NCI-H187 (cell line): ENCODE measurements around the gene ZBTB14.

ENCODE experiments used
- DNase-seq, 2 experiments: peaks; one replicate each; lab custom pipeline; 2025; lab: John Stamatoyannopoulos, UW

The ZBTB14 gene

DNA sequence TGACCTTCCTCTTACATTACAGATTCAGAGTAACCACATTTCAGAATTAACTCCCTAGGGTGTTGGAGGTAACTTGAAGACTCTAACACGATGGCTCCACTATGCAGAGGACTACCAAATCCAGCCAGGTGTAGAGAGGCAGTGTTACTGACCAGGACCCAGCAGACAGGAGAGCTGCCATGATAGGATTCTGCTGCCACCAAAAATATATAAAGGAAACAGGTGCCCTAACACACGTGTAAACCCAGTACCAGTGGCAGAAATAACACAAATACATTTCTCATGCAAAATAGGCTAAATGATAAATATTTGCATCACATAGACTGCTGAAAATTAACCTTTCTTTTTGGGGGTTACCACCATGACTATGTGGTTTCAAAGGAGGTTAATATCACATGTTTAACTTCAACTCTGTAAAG, 7.0 kb downstream of the ZBTB14 start:
- DNase-seq, result no peak

DNA sequence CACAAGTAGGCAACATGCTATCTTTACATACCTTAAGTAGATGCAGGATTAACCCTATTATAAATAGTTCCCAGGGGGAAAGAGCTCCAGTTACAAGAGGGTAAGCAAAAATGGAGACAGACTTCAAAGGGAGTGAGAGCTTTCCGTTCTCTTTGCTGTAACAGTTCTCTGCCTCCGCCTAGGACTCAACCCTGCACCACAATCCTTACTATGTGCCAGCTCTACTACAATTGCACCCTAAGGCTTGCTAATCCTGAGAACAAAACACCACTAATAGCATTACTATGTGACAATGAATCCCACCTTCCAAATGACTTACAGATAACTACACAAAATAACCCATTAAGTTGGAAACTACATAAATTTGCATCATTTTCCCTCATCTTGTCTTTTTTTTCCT, 7.7 kb downstream of the ZBTB14 start:
- DNase-seq, result no peak

DNA sequence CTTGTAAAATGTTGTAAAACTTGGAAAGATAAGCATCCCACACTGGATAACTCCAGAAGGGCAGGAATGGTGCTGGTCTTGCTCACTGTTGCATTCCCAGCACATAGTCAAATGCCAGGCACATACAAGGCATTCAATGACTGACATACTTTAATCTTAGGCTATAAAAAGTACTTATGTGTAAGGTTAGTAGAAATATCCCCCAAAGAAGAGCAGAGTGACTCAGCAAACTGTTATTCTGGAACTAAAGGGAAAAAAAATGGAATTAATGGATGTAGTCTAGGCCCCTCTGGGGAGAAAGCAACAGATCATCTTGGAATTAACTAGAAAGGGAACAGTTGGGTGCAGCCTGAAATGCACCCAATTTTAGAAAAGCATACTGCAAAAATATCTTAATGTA, 9.0 kb downstream of the ZBTB14 start:
- no peak for DNase-seq

DNA sequence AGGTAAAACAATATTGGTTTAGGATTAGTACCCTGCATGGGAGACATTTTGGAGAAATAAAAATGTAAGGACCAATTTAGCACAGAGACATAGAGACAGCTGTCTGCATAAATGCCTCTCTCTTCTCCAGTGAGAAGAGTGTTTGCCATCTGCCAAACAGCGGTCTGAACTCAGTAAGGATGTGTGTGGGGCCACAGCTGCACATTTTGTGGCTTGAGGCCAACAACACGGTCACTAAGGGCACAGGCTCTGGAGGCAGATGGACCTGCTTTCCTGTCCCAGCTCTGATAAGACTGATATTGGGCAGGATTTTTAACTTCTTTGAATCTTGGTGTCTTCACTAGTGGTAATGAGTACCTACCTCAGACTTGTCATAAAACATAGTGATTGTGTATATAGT, 10.2 kb downstream of the ZBTB14 start:
- DNase-seq, result no peak

DNA sequence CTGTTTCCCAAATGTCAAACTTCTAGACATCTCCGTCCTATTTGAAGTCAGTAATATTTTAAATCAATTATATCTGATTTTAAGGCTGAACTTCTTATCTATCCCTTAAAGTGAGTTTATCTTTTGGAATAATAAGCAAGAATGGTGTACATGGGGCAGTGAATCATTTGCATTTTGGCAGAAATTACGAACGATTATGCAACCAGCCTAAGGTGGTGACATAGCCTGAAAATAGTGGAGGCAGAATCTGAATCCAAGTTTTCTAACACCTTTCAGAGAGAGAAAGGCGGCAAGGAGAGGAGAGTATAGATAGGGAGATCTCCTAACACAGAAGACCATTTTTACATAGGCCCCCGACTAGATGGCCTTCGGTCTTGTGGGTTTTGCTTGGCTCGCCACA, 10.7 kb downstream of the ZBTB14 start:
- no peak for DNase-seq

DNA sequence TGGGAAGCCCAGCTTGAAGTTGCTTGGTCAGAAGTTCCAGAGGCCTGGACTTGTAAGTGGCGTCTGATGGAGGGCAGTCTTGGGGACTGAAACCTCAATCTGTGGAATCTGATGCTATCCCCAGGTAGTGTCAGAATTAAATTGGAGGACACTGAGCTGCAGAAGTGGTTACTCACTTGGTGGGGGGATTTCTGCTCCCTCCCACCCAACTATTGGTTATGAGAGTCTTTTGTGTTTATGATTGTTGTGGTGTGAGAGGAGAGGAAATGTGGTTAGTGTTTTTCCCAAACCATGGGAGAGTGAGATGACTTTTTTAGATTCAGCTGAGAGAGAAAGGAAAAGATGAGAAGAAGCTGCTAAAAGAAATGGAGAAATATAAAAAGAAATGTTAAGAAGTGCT, 12.8 kb downstream of the ZBTB14 start:
- DNase-seq, result no peak

DNA sequence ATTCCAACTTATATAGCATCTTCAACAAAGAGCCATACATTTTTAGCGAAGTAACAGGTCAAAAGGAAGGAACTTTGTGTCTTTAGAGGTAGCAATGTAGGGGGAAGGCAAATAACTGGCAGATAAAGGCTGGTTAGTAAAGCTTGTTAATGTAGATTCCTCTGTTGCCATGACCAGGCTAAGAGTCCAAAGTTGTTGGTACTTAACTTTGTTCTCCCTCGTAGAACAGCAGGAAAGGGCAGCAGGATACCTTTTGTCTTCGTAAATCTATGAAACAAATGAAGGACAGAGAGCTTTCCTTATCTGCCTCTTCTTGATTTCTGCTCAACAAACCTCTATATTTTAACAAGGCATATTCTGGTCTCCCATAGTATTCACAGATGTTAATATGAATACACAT, 18.6 kb downstream of the ZBTB14 start:
- DNase-seq, result no peak

DNA sequence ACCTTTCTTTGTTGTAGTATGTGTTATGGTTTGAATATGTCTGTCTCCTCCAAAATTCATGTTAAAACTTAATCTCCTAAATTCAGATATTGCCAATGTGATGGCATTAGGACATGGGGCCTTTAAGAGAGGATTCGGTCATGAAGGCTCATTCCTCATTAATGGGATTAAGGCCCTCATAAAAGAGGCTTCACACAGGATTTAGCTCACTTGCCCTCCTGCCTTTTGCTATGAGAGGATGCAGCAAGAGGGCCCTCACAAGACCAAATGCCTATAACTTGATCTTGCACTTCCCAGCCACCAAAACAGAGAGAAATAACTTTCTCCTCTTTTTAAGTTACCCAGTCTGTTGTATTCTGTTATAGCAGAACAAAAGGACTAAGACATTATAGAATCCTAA, 19.7 kb downstream of the ZBTB14 start:
- DNase-seq, result no peak

DNA sequence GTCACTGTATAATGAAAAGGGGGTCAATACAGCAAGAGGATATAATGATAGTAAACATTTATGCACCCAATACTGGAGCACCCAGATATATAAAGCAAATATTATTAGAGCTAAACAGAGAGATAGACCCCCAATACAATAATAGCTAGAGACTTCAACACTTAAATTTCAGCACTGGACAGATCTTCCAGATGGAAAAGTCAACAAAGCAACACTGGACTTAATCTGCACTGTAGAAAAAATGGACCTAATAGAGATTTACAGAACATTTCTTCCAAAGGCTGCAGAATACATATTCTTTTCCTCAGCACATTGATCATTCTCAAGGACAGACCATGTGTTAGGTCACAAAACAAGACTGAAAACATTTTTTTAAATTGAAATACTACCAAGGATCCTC, 26.7 kb downstream of the ZBTB14 start:
- no peak for DNase-seq

DNA sequence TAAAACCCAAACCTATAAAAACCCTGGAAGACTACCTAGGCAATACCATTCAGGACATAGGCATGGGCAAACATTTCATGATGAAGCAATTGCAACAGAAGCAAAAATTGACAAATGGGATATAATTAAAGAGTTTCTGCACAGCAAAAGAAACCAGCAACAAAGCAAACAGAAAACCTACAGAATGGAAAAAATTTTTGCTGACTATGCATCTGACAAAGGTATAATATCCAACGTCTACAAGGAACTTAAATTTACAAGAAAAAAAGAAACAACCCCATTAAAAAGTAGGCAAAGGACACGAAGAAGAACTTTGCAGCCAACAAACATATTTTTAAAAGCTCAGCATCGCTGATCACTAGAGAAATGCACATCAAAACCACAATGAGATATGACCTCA, 28.8 kb downstream of the ZBTB14 start:
- DNase-seq, result no peak

DNA sequence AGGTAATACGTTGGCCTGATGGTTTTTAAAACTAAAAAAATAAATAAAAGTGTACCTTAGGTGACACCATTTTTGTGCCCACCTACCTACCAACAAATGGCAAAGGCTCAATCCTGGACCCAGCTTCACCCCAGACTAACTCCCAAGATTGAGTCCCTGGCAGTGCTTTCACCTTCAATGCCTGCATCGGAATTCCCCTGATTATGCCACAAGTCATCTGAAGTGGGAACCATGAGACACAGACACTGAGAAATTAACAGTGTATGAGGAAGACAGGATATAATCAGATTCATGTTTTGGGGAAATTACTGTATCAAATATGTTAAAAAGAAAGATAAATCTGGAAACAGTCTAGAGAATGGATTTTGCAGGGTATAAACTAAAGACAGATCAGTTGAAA, 41.6 kb downstream of the ZBTB14 start:
- DNase-seq, result no peak

DNA sequence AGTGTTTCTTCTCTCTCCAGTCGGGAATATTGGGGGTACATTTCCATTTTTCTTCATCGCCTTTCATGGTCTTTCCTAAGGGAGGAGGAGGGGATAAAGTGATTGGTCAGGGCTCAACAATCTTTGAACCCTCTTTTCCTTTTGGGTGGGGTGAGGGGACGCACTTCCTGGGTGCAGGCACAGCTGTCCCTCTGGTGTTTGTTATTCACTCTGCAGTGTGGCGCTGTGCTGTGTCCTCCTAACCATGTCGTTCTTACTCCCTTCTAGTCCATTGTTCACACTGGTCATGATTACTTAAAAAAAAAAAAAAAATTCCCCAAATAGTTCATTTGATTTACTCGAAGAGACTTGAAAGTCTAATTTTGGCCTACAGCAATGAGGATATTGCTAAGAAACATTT, 44.4 kb downstream of the ZBTB14 start:
- no peak for DNase-seq

DNA sequence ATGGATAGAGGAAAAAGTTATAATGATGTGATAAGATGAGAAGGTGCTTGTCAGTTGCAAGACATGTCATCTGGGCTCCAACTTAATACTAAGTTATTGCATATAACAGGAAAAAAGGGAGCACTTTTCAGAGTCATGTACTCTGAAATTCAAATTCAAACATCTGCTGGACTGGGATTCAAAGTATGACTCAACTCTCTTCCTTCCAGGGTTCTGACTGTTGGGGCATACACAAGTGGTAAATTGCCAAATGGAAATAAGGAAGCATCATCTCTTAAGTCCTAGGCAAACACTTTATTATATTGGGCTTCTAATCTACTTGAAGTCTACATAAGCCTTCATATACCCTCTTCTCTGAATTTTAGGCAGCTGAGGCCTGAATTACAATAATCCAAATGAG, 44.9 kb downstream of the ZBTB14 start:
- DNase-seq, result no peak

DNA sequence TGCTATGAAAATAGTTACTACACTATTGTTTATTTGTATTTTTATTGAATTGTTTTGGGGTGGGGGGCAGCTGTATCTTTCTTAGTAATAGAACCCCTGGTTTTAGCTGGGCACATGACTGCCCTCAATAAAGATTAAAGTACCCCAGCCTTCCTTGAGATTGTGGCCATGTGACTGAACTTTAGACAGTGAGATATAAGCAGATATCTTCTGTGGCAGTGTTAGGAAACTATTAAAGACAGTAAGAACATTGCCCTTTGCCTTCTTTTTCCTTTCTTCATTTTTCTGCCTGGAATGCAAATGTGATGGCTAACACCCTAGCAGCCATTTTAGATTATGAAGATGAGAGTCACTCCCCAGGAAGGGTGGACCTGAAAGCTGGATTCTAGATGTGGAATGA, 50.6 kb downstream of the ZBTB14 start:
- DNase-seq, result no peak

DNA sequence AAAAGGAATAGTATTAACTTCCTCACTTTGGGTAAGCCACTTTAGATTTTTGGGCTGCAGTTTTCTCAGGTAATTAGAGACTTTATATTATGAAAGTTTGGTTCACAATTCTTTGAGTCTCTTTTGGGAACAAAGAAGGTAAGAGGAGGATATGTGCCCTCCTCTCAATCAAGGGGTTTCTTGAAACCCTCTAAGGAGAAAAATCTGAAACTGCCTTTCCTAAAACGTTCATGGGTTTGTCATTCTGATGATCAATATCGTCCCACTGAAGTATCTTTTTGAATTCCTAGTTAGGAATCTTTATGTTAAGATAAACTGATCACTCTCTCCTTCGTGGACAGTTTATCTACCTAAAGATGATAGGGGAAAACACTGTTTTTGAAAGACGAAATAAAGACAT, 56.1 kb downstream of the ZBTB14 start:
- DNase-seq, result no peak
